GM21576 (cell line): ENCODE measurements around the gene CD248.
A peak's percentile ranks its signal among the peaks of the same experiment; 100 is the strongest.
"Not testable (repeated sequence)": the region's sequence is repeated elsewhere in the genome, so short reads cannot be mapped to it uniquely, and the experiment has no call there.

Experiments used
- ATAC-seq: cut with Tn5 transposase; IDR thresholded peaks from one replicate; pipeline ENCODE4 v1.9.1; 2021; ENCODE audit warnings: mild to moderate bottlenecking, moderate library complexity; ENCODE audit not compliant: unreplicated experiment

The CD248 gene

GRCh38 chr11:66316849-66317251 lies at the start of gene CD248:
Gene CD248 (minus strand): TSS chr11:66317044. CDS start chr11:66317027, 17 bp downstream.
- no peak for ATAC-seq

GRCh38 chr11:66365711-66366619 lies 49.1 kb upstream of the CD248 start:
- no peak for ATAC-seq

- ATAC-seq, result no peak
These were observed 48.3 kb upstream of the CD248 start for GRCh38 chr11:66365166-66365565.

- no peak for ATAC-seq
These were observed 47.1 kb upstream of the CD248 start for GRCh38 chr11:66363805-66364535.

- no peak for ATAC-seq
These were observed 46.4 kb upstream of the CD248 start for GRCh38 chr11:66363187-66363601.

- no peak for ATAC-seq
These were observed 45.8 kb upstream of the CD248 start for GRCh38 chr11:66362481-66363147.

GRCh38 chr11:66361502-66361941 lies 44.7 kb upstream of the CD248 start:
- ATAC-seq, result no peak

- no peak for ATAC-seq
These were observed 43.7 kb upstream of the CD248 start for GRCh38 chr11:66360406-66361073.

- no peak for ATAC-seq
These were observed 42.8 kb upstream of the CD248 start for GRCh38 chr11:66359662-66360087.

GRCh38 chr11:66350560-66351235 lies 33.9 kb upstream of the CD248 start:
- ATAC-seq, result not testable (repeated sequence)

- no peak for ATAC-seq
These were observed 32.2 kb upstream of the CD248 start for GRCh38 chr11:66349084-66349386.

- no peak for ATAC-seq
These were observed 30.8 kb upstream of the CD248 start, which contains the start of gene B4GAT1 for GRCh38 chr11:66347425-66348276. Gene B4GAT1 (minus strand): TSS chr11:66347629. CDS start chr11:66347545, 84 bp downstream.

GRCh38 chr11:66346476-66347424 lies 29.9 kb upstream of the CD248 start:
- no peak for ATAC-seq

- peak; percentile 11 for ATAC-seq
These were observed 28.4 kb upstream of the CD248 start for GRCh38 chr11:66345316-66345649.

GRCh38 chr11:66344550-66345315 lies 27.9 kb upstream of the CD248 start, which contains the start of gene BRMS1:
Gene BRMS1 (minus strand): TSS chr11:66345104. CDS start chr11:66342234, 2,870 bp downstream.
- ATAC-seq, result peak; percentile 76

- no peak for ATAC-seq
These were observed 26.3 kb upstream of the CD248 start for GRCh38 chr11:66343176-66343575.

- ATAC-seq, result no peak
These were observed 24.8 kb upstream of the CD248 start for GRCh38 chr11:66341502-66342126.
